SU-DHL-6 (cell line): Measurements from ENCODE around the gene GLI2.

Experiments used
- CTCF ChIP-seq: fragments of 200-600 bp; sonication (generic); IDR thresholded peaks from one replicate; pipeline ENCODE4 v1.5.1; 2017; ENCODE audit warnings: antibody characterized with exemption, mild to moderate bottlenecking, low read length, moderate library complexity; ENCODE audit not compliant: insufficient read depth, poor library complexity, severe bottlenecking
- EZH2phosphoT487 ChIP-seq: fragments of 200-600 bp; sonication (generic), shearing (Covaris generic); conservative IDR thresholded peaks from 2 replicates; pipeline ENCODE4 v1.6.1; 2018; ENCODE audit warnings: mild to moderate bottlenecking, antibody characterized with exemption, low read length, moderate library complexity, mixed read lengths

DNA sequence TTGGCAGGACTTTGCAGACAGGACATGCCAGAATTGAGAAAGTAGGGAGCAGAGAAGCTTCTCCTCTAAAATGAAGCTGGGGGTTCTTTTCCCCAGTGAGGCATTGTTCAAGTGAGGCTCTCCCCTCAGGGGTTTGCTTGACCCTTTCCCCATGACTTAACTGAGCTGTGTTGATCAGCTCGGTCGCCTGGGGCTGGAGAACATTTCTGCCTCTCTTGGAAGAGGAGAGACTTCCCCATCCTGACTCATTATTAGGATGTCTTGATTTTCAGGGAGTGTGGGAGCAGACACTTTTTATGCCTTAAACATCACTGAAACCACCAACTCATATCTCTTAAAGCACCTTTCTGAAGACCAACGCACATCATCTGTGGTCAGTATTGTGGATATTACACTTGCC is 27.9 kb upstream of the GLI2 start:
- no peak for TF ChIP-seq CTCF
- no peak for TF ChIP-seq EZH2phosphoT487
